NCI-H1092 treated with DMSO at 0.1 percent for 48 hours (cell line): ENCODE measurements around the gene DLST.

Experiments
- DNase-seq: peaks from one replicate; lab custom pipeline; 2025; lab: John Stamatoyannopoulos, UW

Gene DLST

GRCh38 chr14:74940956-74941565 is 59.3 kb downstream of the DLST start:
- no peak for DNase-seq

- no peak for DNase-seq
Observed at GRCh38 chr14:74941676-74942097, 60.0 kb downstream of the DLST start.

GRCh38 chr14:74942181-74942580 is 60.5 kb downstream of the DLST start:
- DNase-seq: no peak

GRCh38 chr14:74942608-74943007 is 60.9 kb downstream of the DLST start:
- DNase-seq: no peak

GRCh38 chr14:74945261-74945851 is 63.6 kb downstream of the DLST start:
- DNase-seq: no peak

- peak; percentile 60 for DNase-seq
Observed at GRCh38 chr14:74945852-74946658, 64.3 kb downstream of the DLST start.

GRCh38 chr14:74946659-74947281 is 65.1 kb downstream of the DLST start:
- no peak for DNase-seq

- no peak for DNase-seq
Observed at GRCh38 chr14:74947353-74948227, 65.9 kb downstream of the DLST start.

GRCh38 chr14:74948228-74949175 is 66.8 kb downstream of the DLST start:
- DNase-seq: no peak

- DNase-seq: no peak
Observed at GRCh38 chr14:74949191-74949601, 67.5 kb downstream of the DLST start.

GRCh38 chr14:74949859-74950573 is 68.3 kb downstream of the DLST start:
- DNase-seq: no peak

GRCh38 chr14:74950795-74951442 is 69.2 kb downstream of the DLST start:
- no peak for DNase-seq

GRCh38 chr14:74951443-74952179 is 69.9 kb downstream of the DLST start:
- DNase-seq: no peak

- no peak for DNase-seq
Observed at GRCh38 chr14:74952180-74952665, 70.5 kb downstream of the DLST start.

- no peak for DNase-seq
Observed at GRCh38 chr14:74952697-74953484, 71.2 kb downstream of the DLST start.
